HG02970 (cell line): Measurements from ENCODE around the gene ZNF683.

Experiments used
- ATAC-seq: cut with Tn5 transposase; IDR thresholded peaks from one replicate; pipeline ENCODE4 v1.9.1; 2021; ENCODE audit warnings: mild to moderate bottlenecking, moderate library complexity, moderate number of reproducible peaks; ENCODE audit not compliant: unreplicated experiment, low FRiP score

Gene ZNF683

GRCh38 chr1:26315874-26316850, 56.4 kb downstream of the ZNF683 start:
- no peak for ATAC-seq

GRCh38 chr1:26314501-26314900, 58.0 kb downstream of the ZNF683 start:
- no peak for ATAC-seq
